ENCODE results near the gene TGOLN2.

DNA sequence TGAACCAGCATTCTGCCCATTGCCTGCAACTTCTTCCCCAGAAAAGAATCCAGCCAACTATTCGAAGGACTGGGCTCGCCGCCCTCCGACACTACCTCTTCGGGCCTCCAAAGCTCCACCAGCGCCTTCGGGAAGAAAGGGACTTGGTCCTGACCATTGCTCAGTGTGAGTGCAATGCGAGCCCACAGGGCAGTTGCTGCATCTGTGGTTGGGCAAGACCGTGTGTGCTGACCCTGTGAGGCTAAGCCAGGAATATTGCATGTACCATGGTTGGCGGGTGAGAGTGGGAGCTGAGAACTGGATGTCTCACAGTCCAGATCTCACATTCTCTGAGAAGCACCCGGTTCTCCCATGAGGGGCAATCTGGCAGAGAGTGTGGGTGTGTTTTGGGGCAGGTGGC, 43.3 kb upstream of the TGOLN2 start:
- TF ChIP-seq, protein P1, sequence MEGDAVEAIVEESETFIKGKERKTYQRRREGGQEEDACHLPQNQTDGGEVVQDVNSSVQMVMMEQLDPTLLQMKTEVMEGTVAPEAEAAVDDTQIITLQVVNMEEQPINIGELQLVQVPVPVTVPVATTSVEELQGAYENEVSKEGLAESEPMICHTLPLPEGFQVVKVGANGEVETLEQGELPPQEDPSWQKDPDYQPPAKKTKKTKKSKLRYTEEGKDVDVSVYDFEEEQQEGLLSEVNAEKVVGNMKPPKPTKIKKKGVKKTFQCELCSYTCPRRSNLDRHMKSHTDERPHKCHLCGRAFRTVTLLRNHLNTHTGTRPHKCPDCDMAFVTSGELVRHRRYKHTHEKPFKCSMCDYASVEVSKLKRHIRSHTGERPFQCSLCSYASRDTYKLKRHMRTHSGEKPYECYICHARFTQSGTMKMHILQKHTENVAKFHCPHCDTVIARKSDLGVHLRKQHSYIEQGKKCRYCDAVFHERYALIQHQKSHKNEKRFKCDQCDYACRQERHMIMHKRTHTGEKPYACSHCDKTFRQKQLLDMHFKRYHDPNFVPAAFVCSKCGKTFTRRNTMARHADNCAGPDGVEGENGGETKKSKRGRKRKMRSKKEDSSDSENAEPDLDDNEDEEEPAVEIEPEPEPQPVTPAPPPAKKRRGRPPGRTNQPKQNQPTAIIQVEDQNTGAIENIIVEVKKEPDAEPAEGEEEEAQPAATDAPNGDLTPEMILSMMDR (conservative IDR thresholded peaks at IDR 0.05): no peak
- TF ChIP-seq ZFX (IDR thresholded peaks at IDR 0.05): no peak

Data from C4-2B (cell line).